Epithelial cell of proximal tubule (primary cell): ENCODE measurements around the gene CSNK1G2. TPM values are rescaled to one million over a fixed set of nuclear protein-coding genes. Genes with fewer than 3 reads are reported as not detected.

Experiments
- DNase-seq: peaks from one replicate; pipeline ENCODE4 v3.0.0-alpha.2; 2011; ENCODE audit warnings: low read depth
- H3K4me3 ChIP-seq: 2 replicates; pipeline ENCODE4 v1.5.1; 2011; ENCODE audit warnings: low read depth, mild to moderate bottlenecking, low read length
- CTCF ChIP-seq: conservative IDR thresholded peaks from 2 replicates; pipeline ENCODE4 v1.5.1; 2012; ENCODE audit warnings: low read depth, mild to moderate bottlenecking, low read length
- total RNA-seq: library from RNA; depleted of rRNA; stranded (reverse); fragments of >200 nt; gene quantifications from 2 replicates; pipeline ENCODE4 v1.2.3, GENCODE V29; 2015

The CSNK1G2 gene
- total RNA-seq, 1 donor from 2014 or later, result 82.9 TPM

GRCh38 chr19:1980091-1980808 is 39.3 kb downstream of the CSNK1G2 start:
- no peak overlapping the region for H3K4me3 ChIP-seq
- DNase-seq, result no peak
- TF ChIP-seq CTCF, result no peak

- TF ChIP-seq CTCF, result no peak
- DNase-seq, result no peak
- no peak overlapping the region for H3K4me3 ChIP-seq
These were observed 39.8 kb downstream of the CSNK1G2 start for GRCh38 chr19:1980809-1981181.

- DNase-seq, result no peak
- no peak for TF ChIP-seq CTCF
- H3K4me3 ChIP-seq, result no peak overlapping the region
These were observed 40.3 kb downstream of the CSNK1G2 start for GRCh38 chr19:1981253-1981652.

GRCh38 chr19:1984357-1984756 is 43.4 kb downstream of the CSNK1G2 start:
- TF ChIP-seq CTCF, result no peak
- H3K4me3 ChIP-seq, result no peak overlapping the region
- DNase-seq, result no peak

- H3K4me3 ChIP-seq, result no peak overlapping the region
- DNase-seq, result no peak
- no peak for TF ChIP-seq CTCF
These were observed 44.8 kb downstream of the CSNK1G2 start for GRCh38 chr19:1985588-1986356.

GRCh38 chr19:1986357-1987162 is 45.6 kb downstream of the CSNK1G2 start:
- no peak for DNase-seq
- H3K4me3 ChIP-seq, result no peak overlapping the region
- no peak for TF ChIP-seq CTCF
